ENCODE results near the gene HMOX2.

Gene HMOX2

GRCh38 chr16:4443271-4443670 is 32.9 kb upstream of the HMOX2 start:
- Histone ChIP-seq H3K4me3 (ENCODE audit: insufficient read depth, low read length, poor library complexity, severe bottlenecking) (no peak overlapping the region), H3K79me2 (ENCODE audit: insufficient read depth, low read length) (no peaks in the 10 kb centered on the region), H3K27ac (ENCODE audit: low read depth, low read length) (no peak overlapping the region), H3K9me2 (replicated peaks; ENCODE audit: insufficient read depth, low read length) (no peaks in the 10 kb centered on the region), H3K9me3 (ENCODE audit: insufficient read depth, low read length) (no peaks in the 10 kb centered on the region), H4K20me1 (ENCODE audit: low read depth, low read length) (no peaks in the 10 kb centered on the region), H3K27me3 (ENCODE audit: low read length) (no peaks in the 10 kb centered on the region), H3K4me2 (ENCODE audit: low read depth, low read length, poor library complexity, severe bottlenecking) (no peak overlapping the region), H2AFZ (ENCODE audit: low read depth, low read length, severe bottlenecking) (no peak overlapping the region), H3K36me3 (ENCODE audit: low read length) (peaks cover 24% of the 10 kb centered on the region), H3K9ac (ENCODE audit: low read length) (no peak overlapping the region), H3F3A (ENCODE audit: insufficient read depth) (no peaks in the 10 kb centered on the region)
- TF ChIP-seq EZH2phosphoT487 (conservative IDR thresholded peaks at IDR 0.05; ENCODE audit: low read length) = no peak
- TF ChIP-seq CTCF (IDR thresholded peaks at IDR 0.05; ENCODE audit: insufficient read depth, low read length, poor library complexity, severe bottlenecking) = no peak

- H2AFZ ChIP-seq (ENCODE audit: low read depth, low read length, severe bottlenecking) = no peak overlapping the region
- no peak overlapping the region for H3K4me3 ChIP-seq (ENCODE audit: insufficient read depth, low read length, poor library complexity, severe bottlenecking)
- no peak overlapping the region for H3K27ac ChIP-seq (ENCODE audit: low read depth, low read length)
- no peak overlapping the region for H3K4me2 ChIP-seq (ENCODE audit: low read depth, low read length, poor library complexity, severe bottlenecking)
- H3K27me3 ChIP-seq (ENCODE audit: low read length) = no peaks in the 10 kb centered on the region
- no peaks in the 10 kb centered on the region for H3F3A ChIP-seq (ENCODE audit: insufficient read depth)
- no peak overlapping the region for H3K9ac ChIP-seq (ENCODE audit: low read length)
- TF ChIP-seq CTCF (IDR thresholded peaks at IDR 0.05; ENCODE audit: insufficient read depth, low read length, poor library complexity, severe bottlenecking) (no peak), EZH2phosphoT487 (conservative IDR thresholded peaks at IDR 0.05; ENCODE audit: low read length) (no peak)
- no peaks in the 10 kb centered on the region for H3K79me2 ChIP-seq (ENCODE audit: insufficient read depth, low read length)
- H4K20me1 ChIP-seq (ENCODE audit: low read depth, low read length) = no peaks in the 10 kb centered on the region
- no peaks in the 10 kb centered on the region for H3K9me3 ChIP-seq (ENCODE audit: insufficient read depth, low read length)
- H3K36me3 ChIP-seq (ENCODE audit: low read length) = peaks cover 20% of the 10 kb centered on the region
- H3K9me2 ChIP-seq (replicated peaks; ENCODE audit: insufficient read depth, low read length) = no peaks in the 10 kb centered on the region
Observed at GRCh38 chr16:4443986-4444385, 32.2 kb upstream of the HMOX2 start.

- Histone ChIP-seq H4K20me1 (ENCODE audit: low read depth, low read length) (no peaks in the 10 kb centered on the region), H3K4me3 (ENCODE audit: insufficient read depth, low read length, poor library complexity, severe bottlenecking) (no peak overlapping the region), H3K9me3 (ENCODE audit: insufficient read depth, low read length) (no peaks in the 10 kb centered on the region), H3K27ac (ENCODE audit: low read depth, low read length) (no peak overlapping the region), H3K9me2 (replicated peaks; ENCODE audit: insufficient read depth, low read length) (no peaks in the 10 kb centered on the region), H3K4me2 (ENCODE audit: low read depth, low read length, poor library complexity, severe bottlenecking) (no peak overlapping the region), H3K79me2 (ENCODE audit: insufficient read depth, low read length) (no peaks in the 10 kb centered on the region), H3F3A (ENCODE audit: insufficient read depth) (no peaks in the 10 kb centered on the region), H3K36me3 (ENCODE audit: low read length) (no peaks in the 10 kb centered on the region), H3K9ac (ENCODE audit: low read length) (no peak overlapping the region), H2AFZ (ENCODE audit: low read depth, low read length, severe bottlenecking) (no peak overlapping the region), H3K27me3 (ENCODE audit: low read length) (no peaks in the 10 kb centered on the region)
- no peak for TF ChIP-seq EZH2phosphoT487 (conservative IDR thresholded peaks at IDR 0.05; ENCODE audit: low read length)
- TF ChIP-seq CTCF (IDR thresholded peaks at IDR 0.05; ENCODE audit: insufficient read depth, low read length, poor library complexity, severe bottlenecking) = no peak
Observed at GRCh38 chr16:4450430-4450829, 25.8 kb upstream of the HMOX2 start.

Data from SU-DHL-6 (cell line).